IPS-11a (cell line): ENCODE measurements around the gene CDHR5.

Experiments used
- H3K4me3 ChIP-seq: one replicate; pipeline ENCODE4 v1.5.1; 2013; ENCODE audit warnings: low read depth, low read length, control low read depth

The CDHR5 gene

DNA sequence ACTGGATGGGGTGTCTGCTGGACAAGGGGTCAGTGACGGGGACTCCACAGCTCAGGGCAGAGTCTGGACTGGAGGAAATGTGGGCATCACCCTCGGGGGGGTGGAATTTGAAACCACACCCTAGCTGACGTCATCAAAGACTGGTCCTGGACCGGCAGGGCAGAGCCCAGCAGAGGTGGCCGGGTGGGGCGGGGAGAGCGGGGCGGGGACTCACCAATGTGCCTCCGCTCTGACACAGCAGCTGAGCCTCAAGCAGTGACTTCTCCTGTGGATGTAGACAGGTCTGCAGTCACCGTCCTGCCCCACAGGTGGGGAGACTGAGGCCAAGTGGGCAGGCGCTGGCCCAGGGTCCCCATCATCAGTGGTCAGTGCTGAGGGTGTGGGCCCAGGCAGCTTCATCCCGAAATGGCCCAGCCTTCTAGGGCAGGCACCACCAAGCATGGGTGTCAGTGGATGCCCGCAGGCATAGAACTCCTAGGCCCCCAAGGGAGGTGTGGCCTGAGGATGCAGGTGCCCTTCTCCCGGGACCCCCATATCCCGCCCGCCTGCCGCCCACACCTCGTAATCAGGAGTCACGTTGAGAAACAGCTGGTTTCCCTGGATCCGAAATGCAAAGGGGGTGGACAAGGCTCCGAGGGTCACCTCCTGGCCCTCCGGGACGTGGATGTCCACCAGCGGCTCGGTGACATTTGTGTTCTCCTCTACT, 603 bp downstream of the CDHR5 start:
- no peak overlapping the region for H3K4me3 ChIP-seq

DNA sequence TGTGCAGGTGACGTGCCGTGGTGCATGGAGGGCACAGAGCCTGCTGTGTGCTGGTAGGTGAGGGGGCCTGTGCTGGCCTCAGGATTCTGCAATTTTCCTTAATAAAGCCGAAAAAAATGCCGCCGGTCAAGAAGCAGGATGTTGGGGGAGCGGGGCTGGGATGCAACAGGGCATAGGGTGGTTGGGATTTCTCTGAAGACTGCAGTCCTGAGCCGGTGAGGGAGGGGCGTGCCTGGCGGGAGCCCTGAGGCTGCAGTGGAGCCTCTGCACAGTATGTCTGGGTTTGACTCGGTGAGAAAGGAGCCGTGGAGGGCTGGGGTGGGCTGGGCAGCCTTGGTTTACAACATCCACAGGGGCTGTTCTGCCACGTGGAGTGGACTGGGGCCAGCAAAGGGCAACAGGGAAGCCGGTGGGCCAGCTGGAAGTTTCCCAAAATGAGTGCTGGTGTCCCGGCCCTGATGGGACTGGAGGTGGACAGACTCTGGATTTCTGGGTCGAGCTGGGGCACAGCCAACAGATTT, 1.3 kb downstream of the CDHR5 start:
- H3K4me3 ChIP-seq: no peak overlapping the region

DNA sequence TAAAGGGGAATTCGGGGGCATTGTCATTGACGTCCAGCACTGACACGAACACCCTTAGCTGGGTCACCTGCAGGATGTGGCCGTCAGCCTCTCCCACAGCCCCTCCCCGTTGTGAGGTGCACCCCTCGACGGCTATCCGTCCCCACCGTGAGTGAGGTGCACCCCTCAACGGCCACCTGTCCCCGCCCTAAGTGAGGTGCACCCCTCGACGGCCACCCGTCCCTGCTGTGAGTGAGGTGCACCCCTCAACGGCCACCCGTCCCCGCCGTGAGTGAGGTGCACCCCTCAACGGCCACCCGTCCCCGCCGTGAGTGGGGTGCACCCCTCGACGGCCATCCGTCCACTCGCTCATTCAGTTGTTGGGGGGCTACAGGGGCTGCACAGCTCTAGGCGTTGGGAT, 2.9 kb downstream of the CDHR5 start:
- no peak overlapping the region for H3K4me3 ChIP-seq

DNA sequence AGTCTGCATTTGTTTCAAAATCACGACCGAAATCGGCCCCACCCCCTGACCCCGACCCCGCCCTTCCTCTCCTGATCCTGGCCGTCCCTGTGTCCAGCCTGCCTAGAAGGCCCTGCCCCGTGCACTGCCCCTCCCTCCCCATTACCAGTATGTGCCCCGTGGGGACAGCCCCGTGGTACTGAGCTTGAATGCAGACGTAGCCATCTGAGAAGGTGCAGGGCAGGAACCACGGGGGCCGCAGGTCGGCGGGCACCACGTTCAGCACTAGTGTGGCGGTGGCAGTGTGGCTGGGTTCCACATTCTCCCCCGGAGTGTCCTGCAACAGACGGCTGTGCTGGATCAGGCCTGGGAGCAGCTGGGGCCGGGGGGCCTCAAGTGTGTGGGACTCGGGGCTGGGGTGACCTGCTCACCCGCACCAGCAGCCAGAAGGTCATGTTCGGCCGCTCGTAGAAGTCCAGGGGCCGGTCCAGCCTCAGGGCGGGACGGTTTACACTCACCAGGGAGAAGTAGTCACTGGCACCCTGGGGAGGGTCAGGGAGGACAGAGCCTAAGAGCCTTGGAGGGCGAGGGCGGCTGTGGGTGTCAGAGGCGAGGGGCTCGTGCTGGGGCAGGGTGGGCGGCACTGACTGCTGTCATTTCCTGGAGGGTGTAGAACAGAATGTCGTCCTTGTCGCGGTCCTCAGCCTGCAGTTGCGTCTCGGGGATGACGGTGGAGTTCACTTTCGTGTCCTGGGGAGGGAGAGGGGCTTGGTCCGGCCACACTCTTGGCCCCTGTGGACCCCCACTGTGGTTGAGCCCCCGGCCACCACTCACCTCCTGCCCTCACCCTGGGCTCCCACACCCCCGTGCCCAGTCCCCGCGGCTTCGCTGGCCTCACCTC, 3.6 kb downstream of the CDHR5 start:
- no peak overlapping the region for H3K4me3 ChIP-seq

DNA sequence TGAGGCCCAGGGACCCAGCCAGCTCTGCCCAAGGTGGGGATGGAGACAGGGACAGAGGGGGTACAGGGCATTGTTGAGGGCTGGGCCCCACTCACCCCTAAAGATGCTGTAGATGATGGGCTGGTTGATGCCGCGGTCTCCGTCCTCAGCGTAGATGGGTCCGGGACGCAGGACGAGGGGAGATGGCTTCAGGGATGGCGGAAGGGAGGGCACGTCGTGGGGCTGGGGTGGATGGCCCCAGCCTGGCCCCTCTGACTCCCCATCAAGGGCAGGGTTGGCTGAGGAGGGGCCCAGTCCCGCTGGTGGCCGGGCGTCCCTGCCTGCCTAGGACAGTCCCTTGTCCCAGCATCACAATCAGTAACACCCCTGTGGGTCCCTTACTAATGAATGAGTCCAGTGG, 4.6 kb downstream of the CDHR5 start:
- no peak overlapping the region for H3K4me3 ChIP-seq

DNA sequence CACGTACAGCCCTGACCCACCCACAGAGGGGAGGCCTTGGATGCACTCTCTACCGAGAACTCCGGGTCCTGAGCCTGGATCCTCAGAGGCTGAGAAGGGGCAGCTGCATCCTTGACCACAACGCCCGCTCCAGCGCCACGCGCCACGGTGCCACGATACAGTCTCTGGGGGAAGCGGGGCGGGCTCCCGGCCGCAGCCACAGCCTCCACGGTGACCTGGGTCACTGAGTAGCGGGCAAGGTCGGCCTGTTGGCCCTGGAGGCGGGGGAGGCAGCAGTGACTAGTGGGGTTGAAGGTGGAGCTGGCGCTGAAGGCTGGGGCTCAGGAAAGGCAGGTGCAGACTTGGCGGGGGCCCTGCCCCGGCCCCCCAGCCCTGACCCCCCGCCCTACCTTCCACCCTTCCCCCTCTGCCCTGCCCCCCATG, 5.1 kb downstream of the CDHR5 start:
- no peak overlapping the region for H3K4me3 ChIP-seq

DNA sequence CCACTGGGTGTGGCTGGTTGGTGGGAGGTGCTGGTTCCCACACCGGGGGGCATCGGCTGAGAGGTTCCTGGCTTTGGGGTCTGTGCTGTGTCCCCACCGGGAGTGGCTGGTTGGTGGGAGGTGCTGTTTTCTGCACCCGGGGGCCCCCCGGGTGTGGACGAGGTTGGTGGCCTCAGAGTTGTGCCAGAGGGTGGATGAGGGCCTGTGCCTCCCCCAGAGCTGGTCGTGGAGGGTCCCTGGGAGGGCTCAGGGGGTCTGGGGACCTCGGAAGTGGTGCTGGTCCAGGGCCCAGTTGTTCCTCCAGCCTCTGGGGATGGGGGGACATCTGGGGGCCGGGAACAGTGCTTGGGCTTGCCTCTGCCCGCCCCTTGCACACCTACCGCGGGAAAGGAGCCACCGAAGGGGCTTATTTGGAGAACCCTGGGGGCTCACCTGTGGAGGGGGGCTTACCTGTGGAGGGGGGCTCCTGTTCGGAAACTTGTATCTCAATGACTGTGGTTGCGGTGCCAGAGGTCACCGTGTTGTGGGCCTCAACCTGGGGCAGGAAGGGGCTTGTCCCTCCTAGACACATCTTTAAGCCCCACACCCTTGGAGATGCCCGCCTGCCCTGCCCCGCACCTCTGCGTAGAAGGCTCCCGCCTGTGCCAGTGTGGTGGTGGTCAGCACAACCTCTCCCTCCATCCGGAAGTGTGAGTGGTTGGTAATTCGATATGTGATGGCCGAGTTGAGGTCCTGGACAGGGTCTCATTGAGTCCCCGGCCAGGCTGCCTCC, 5.7 kb downstream of the CDHR5 start:
- H3K4me3 ChIP-seq: no peak overlapping the region

DNA sequence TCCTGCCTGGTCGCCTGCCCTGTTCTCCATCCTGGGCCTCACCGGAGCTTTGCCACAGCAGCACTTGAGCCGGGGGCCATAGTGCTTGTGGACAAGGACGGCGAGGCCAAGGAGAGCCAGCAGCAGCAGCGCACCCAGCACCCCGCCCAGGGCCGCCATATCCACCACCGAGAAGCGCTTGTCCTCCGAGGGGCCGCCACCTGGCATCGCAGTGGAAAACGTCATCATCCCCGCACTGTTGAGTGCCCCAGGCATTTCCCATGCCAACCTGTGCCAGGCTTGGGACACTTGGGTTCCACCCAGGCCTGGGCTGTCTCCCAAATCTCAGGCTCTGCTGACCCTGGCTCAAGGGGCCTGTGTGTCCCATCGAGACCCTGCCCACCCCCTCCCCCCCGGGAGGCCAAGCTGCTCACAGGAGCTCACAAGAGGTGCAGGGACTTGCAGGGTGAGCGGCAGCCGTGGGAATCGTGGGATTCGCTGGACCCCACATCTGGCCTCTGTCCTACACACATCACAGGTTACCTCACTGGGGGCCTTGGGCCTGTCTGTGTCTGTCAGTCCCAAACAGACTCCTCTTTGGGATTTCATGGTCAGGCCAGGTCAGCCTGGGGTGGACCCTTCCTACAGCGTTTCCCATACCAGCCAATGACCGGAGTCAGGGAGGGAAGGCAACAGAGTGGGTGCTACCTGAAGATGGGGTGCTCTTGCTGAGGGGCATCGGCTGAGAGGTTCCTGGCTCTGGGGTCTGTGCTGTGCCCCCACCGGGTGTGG, 6.7 kb downstream of the CDHR5 start:
- no peak overlapping the region for H3K4me3 ChIP-seq

DNA sequence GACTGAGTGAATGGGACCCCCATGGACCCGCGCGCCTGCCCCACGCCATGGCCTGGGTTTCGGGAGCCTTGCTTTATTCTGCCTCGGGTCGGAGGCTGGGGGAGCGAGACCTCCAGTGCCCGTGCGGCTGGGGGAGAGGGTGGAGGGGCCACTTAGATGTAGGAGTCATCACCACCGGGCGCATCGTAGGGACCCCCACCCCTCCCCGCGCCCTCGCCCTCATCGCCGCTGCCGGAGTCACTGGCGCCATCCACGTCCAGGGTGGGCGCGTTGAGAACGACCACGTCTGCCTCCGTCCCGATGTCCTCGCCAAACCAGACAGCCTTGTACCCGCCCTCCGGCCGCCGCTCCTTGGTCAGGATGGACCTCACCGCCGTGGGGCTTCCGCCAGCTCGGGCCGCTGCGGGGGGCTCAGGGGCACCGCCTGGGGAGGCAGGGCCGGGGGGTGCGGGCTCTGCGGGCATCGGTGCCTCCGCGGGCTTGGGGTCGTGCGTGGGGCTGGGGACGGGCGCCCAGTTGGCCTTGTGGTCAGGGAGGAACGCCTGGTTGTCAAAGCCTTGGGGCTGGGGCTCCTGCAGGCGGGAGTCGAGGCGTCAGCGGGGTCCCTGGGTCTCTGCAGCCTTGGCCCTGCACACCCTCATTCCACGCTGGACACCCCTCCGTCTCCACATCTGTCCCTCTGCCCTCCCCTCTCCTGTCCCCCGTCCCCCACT, 7.4 kb downstream of the CDHR5 start:
- no peak overlapping the region for H3K4me3 ChIP-seq

DNA sequence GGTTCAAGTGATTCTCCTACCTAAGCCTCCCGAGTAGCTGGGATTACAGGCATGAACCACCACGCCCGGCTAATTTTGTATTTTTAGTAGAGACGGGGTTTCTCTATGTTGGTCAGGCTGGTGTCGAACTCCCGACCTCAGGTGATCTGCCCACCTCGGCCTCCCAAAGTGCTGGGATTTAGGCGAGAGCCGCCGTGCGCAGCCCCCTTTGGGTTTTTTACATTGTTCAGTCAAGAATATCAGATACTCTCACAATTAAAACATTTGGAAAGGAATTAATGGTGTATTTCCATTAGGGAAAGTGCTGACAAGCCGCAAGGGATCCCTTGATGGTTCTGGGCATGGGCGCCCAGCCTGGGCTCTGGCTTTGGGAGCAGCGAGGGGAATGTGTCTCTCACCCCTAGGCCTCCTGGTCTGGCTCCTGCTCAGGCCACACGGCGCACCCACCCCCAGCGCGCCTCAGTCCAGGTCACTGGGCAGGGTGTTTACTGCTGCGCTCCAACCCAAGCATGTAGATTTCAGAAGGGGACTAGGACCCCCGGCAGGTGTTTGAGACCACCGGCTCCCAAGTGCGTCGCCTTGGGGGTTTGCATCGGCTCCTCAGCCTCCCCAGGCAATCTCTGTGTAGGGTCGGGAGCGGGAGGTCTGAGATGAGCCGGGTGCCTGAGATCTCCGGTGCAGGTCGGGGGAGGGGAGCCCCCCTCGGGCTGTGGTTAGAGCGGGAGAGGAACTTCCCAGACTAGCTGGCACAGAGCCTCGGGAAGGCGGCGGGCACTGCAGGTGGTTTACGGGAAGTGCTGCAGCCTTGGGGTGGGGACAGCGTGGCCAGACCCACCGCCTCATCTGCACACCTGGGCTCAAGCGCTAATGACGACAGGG, 8.2 kb downstream of the CDHR5 start:
- no peak overlapping the region for H3K4me3 ChIP-seq

DNA sequence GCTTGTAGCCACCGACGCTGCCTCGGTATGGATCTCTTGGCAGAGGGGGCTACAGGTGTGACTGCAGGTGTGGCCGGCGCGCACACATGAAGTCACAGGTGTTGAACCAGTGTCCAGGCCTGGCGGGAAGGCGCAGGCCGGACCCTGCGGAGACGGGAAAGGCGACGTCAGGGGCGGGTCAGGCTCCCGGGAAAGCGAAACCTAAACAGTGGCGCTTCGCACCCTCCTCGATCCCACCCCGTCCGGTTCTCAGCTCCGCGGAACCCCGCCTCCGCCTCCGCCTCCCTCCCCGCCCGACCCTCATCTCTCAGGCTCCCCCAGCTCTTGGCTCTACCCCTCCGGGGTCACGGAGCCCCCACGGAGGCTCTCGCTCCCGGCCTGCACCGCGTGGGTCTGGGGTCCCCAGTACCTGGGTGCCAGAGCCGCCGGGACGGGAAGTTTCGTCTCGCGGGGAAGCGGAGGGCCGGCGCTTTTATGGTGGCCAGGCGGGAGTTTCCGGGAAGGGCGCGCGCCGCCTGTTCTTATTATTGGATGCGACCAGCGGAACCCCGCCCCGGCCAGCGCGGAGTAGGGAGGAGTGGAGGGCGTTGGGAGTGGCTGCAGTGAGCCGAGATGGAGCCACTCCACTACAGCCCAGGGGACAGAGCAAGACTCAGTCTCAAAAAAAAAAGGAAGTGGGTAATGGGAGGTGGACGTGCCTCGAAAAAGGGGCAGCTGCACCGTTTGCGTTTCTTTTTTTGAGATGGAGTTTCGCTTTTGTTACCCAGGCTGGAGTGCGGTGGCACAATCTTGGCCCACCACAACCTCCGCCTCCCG, 9.0 kb downstream of the CDHR5 start, which contains the start of gene IRF7:
IRF7 (minus strand) TSS at position 447 of the 816 bp plus-strand sequence. CDS start 586 bp downstream, outside the sequence.
- peak within 1 kb of the TSS; percentile 61 for H3K4me3 ChIP-seq

DNA sequence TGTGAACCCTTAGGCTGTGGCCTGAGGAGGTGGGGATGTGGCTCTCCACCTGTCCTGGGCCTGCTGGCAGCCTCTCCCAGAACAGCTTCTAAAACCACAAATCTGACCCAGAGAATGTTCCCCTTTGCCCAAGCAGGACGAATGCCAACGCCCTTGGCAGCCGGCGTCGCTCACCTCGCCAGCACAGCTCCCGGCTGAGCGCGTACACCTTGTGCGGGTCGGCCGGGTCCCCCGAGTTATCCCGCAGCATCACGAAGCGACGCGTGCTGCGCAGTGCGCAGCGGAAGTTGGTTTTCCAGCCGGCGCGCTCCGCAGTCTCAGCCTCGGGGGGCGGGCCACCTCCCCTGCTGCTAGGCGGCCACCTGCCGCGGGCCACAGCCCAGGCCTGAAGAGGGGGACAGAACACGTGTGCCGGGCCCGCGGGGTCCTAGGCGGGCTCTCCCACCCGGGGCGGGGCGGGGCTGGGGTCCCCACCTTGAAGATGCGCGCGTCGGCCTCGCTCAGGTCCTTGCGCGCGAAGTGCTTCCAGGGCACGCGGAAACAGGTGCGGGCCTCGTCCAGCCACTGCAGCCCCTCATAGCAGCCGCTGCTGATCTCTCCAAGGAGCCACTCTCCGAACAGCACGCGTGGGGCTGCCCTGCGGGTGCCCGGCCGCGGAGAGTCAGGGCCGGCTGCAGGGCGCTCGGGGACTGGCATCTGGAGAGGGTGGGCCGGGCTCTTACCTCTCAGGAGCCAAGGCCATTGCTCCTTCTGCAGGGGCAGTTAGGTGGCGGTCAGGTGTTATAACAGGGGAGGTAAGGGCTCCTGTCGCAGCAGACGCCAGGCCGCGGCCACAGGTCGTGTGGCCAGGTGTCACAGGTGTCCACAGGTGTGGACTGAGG, 9.9 kb downstream of the CDHR5 start:
- peak overlapping the region; percentile 61 for H3K4me3 ChIP-seq

DNA sequence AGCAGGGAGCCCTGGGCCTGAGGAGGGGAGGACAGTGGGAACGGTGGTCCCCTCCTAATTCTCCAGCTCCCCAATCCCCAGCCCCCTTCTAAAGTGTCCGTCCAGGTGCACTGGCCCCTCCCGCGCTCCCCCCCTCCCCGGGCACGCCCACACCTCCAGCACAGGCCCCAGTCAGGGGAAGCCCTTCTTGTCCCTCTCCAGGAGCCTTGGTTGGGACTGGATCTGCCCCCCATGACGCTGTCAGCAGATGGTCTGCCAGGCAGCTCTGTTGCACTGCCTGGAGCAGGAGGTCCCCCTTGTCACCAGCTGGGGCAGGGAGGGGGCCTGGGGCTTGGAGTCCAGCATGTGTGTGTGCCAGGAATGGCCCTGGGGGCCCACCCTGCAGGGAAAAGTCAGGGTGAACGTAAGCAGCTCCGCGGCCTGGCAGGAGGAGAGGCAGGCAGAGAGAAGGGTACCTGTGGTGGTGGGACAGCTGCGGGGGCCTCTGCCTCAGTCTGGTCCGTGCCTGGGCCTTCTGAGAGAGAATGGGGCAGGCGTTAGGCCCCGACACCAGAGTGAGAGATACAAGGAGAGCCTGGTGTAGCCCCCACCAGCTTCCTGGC, 10.6 kb downstream of the CDHR5 start:
- no peak overlapping the region for H3K4me3 ChIP-seq

DNA sequence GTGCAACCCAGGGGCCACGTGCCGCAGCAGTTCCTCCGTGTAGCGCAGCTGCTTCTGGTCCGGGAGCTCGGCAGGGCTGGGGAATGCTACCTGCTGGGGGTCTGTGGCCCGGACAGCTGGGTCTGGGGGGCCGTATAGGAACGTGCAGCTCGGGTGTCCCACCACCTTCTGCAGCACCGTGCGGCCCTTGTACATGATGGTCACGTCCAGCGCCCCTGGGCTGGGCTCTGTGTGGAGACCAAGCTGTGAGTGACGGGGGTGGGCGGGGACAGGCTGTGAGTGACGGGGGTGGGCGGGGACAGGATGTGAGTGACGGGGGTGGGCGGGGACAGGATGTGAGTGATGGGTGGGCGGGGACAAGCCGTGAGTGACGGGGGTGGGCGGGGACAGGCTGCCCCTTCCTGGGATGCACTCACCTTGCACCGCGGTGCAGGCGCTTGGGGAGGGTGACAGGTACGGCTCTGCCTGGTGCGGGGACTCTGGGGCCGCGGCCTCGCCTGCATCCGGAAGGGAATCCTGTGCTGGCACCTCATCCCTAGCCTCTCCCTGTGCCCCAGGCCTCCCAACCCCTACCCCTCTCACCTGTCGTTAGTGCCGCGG, 11.3 kb downstream of the CDHR5 start:
- H3K4me3 ChIP-seq: no peak overlapping the region

DNA sequence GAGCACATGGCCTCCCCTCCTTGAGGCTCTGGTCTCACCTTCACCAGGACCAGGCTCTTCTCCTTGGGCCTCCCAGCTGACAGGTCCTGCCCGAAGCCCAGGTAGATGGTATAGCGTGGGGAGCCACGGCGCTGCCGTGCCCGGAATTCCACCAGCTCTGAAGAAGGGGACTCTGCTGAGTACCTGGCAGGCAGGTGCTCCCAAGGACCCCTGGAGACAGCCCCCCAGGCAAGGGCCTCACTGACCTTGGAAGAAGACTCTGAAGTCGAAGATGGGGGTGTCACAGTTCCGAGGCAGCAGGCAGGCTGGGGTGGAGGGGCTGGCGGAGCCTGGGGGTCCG, 11.8 kb downstream of the CDHR5 start:
- no peak overlapping the region for H3K4me3 ChIP-seq

DNA sequence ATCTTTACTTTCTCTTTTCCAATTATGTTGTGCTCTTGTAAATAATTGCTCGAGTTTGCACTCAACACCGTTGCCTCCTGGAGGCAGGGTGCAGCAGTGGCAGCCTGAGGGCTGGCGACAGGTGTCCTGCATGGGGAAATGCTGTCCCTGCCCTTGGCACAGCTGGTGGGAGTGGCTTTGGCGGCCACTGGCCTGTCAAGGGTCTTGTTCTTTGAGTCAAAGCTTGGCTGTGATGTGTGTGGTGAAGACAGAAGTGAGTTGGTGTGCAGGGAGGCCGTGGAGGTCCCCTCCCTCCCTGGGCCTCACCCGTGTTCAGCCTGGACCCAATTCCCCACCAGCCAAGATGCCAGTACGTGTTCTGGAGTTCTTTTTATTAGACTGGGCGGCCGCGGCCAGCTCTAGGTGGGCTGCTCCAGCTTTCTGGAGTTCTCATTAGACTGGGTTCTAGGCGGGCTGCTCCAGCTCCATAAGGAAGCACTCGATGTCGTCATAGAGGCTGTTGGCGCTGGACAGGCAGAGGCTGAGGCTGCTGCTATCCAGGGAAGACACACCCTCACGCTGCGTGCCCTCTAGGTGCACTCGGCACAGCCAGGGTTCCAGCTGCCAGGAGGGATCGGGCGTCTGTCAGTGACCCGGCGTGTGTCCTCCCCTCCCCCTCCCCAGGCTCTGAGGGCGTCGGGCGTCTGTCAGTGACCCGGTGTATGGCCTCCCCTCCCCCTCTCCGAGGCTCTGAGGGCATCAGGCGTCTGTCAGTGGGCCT, 12.4 kb downstream of the CDHR5 start:
- H3K4me3 ChIP-seq: no peak overlapping the region
